Measurements from ENCODE around the gene TM9SF1.

DNA sequence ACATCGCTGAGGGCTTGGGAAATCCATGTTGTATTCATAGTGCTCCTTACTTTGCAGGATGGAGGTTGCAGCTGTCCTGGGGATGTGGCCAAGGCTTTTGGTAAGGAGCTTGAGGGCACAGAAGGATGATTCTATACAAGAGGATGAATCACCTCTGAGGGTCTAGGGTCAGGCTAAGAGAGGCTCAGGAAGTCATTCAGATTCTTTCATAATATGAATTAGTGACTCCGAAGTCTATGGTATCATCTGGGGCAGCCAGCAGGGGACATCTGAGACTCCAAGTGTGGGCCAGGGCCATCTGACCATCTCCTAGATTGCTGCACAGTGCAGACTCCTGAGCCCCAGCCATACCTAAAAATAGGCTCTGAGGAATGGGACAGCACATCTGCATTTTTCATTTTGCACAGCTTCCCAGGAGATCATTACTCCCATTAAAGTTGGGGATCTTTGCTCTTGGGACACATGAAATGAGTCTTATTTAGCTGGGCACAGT lies 42.3 kb upstream of the TM9SF1 start:
- TF ChIP-seq, protein P1, sequence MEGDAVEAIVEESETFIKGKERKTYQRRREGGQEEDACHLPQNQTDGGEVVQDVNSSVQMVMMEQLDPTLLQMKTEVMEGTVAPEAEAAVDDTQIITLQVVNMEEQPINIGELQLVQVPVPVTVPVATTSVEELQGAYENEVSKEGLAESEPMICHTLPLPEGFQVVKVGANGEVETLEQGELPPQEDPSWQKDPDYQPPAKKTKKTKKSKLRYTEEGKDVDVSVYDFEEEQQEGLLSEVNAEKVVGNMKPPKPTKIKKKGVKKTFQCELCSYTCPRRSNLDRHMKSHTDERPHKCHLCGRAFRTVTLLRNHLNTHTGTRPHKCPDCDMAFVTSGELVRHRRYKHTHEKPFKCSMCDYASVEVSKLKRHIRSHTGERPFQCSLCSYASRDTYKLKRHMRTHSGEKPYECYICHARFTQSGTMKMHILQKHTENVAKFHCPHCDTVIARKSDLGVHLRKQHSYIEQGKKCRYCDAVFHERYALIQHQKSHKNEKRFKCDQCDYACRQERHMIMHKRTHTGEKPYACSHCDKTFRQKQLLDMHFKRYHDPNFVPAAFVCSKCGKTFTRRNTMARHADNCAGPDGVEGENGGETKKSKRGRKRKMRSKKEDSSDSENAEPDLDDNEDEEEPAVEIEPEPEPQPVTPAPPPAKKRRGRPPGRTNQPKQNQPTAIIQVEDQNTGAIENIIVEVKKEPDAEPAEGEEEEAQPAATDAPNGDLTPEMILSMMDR (IDR thresholded peaks at IDR 0.05): no peak
- TF ChIP-seq POLR2A (IDR thresholded peaks at IDR 0.05): no peak

All from testis (tissue), 2 donors.